GM12873 (cell line): ENCODE results near the gene LAMTOR4.

Experiments used
- TF ChIP-seq, protein P1 (sequence below): IDR thresholded peaks from 2 replicates; pipeline ENCODE4 v1.5.1; 2012; ENCODE audit warnings: low read depth, mild to moderate bottlenecking, moderate library complexity, low read length, control low read depth; ENCODE audit not compliant: insufficient read depth; ENCODE audit errors: missing control alignments

Gene LAMTOR4

DNA sequence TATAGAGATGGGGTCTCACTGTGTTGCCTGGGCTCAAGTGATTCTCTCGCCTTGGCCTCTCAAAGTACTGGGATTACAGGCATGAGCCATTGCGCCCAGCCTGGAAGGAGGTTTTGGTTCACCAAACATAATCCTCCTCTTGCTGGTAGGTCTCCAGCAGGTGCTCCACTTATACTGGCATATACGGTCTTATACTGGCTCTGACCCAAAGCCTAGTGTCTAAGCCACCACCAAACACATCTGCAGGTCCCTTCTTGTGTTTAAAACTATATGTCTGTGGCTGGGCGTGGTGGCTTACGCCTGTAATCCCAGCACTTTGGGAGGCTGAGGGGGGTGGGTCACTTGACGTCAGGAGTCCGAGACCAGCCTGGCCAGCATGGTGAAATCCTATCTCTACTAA lies 16.6 kb upstream of the LAMTOR4 start:
- TF ChIP-seq, protein P1, sequence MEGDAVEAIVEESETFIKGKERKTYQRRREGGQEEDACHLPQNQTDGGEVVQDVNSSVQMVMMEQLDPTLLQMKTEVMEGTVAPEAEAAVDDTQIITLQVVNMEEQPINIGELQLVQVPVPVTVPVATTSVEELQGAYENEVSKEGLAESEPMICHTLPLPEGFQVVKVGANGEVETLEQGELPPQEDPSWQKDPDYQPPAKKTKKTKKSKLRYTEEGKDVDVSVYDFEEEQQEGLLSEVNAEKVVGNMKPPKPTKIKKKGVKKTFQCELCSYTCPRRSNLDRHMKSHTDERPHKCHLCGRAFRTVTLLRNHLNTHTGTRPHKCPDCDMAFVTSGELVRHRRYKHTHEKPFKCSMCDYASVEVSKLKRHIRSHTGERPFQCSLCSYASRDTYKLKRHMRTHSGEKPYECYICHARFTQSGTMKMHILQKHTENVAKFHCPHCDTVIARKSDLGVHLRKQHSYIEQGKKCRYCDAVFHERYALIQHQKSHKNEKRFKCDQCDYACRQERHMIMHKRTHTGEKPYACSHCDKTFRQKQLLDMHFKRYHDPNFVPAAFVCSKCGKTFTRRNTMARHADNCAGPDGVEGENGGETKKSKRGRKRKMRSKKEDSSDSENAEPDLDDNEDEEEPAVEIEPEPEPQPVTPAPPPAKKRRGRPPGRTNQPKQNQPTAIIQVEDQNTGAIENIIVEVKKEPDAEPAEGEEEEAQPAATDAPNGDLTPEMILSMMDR: no peak

DNA sequence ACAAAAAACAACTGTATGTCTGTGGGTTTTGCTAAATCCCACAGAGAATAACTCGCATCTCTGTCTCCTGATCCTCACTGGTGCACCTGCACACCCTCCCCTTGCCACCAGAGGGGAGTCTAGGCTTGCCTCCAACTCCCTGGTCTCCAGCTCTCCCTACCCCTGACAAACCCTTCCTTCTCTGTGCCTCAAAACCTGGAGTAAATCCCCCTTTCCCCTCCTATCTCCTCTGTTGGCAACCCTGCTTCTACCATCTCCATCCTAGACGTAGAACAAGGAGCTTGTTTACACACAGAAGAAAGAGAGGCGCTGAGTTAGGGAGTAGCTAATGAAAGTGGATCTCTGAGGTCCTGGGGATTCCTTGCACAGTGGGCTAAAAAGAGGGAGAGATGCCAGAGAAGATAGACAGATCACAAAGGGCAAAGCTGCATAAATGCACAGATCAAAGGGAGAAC lies 16.0 kb upstream of the LAMTOR4 start:
- TF ChIP-seq, protein P1: peak; percentile 99

DNA sequence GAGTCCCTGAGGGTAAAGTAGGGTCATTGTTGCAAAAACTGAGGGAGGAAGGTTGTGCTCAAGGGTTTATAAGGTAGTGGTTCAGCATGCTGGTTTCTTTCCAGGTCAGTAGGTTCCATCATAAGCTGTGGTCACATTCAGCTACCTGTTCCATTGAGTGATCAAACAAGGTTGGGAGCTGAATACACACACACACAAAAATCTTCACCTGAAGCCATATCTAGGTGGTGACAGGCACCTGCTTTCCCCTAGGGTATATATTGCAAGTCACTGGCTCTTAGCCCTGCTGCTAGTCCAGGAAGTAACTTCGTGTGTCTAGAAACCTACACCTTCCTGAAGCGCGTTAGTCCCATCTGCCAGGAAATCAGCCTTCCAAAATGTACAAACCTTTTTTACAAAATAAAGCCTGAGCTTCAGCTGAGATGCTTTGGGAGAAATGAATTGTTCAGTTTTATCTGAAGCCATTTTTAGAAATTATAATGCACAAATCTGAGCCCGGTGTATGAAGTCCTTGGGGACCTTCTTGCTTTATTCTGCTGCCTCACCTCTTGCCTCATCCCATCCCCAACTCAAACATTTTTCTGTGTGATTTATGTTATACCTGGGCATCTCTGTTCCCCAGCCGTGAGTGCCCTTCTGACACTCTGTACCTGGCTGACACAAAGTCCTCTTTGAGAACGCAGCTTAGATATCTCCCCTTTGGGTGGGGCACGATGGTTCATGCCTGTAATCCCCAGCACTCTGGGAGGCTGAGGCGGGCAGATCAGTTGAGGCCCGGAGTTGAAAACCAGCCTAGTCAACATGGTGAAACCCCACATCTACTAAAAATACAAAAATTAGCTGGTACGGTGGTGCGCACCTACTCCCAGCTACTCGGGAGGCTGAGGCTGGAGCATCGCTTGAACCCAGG lies 10.6 kb upstream of the LAMTOR4 start:
- TF ChIP-seq, protein P1: no peak

DNA sequence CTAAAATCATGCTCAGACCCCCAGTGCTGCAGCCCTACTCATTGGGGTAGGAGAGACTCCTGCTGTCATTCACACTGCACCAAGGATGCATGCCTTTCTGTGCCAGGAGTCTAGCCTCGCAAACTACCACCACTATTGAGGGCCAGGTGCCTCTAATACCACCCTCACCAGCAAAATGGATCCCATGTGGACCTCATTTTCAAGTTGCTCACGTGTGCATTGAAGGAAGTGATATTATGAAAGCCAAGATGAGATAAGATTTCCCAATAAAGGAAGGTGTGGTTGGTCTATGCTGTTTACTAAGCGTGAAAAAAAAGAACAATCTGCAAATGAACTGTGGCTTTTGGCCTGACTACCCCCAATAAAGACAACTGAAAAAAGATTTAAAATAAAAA lies 7.2 kb upstream of the LAMTOR4 start:
- TF ChIP-seq, protein P1: no peak

- TF ChIP-seq, protein P1: no peak
Measured at GRCh38 chr7:100142461-100142860, 6.3 kb upstream of the LAMTOR4 start.

DNA sequence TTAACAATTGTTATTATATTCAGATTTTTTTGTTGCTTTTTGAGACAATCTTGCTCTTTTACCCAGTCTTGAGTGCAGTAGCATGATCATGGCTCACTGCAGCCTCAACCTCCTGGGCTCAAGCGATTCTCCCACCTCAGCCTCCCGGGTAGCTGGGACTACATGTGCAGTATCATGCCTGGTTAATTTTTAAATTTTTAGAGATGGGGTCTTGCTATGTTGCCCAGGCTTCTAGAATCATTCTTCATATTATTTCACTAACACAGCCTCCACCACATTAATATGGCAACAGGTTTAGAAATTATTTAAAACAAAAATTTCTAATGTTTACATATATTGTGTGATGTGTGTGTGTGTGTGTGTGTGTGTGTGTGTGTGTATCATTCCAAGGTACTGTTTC lies 1.4 kb upstream of the LAMTOR4 start:
- TF ChIP-seq, protein P1: no peak

DNA sequence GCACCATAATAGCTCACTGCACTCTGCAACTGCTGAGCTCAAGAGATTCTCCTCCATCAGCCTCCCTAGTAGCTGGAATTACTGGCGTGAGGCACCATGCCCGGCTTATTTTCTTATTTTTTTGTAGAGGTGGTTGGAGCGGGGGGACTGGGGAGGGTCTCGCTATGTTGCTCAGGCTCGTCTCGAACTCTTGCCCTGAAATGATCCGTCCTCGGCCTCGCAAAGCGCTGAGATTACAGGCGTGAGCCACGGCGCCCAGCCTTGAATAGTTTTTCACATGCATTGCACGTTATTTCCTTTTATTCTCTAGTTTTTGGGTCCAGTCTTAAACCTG lies 526 bp upstream of the LAMTOR4 start:
- TF ChIP-seq, protein P1: no peak
